ENCODE measurements around the gene DIPK1C. TPM values are rescaled to one million over a fixed set of nuclear protein-coding genes. Genes with fewer than 3 reads are reported as not detected.

Gene DIPK1C
- total RNA-seq, 1 experiment from 2014 or later, result not detected

GRCh38 chr18:74430231-74430630 is 26.9 kb downstream of the DIPK1C start (continued):
- TF ChIP-seq ZBTB33 (IDR thresholded peaks at IDR 0.05; ENCODE audit: extremely low read depth, insufficient replicate concordance, low read length) (no peak), MAX (IDR thresholded peaks at IDR 0.05) (no peak), REST (IDR thresholded peaks at IDR 0.05; ENCODE audit: low read depth) (no peak)

- Histone ChIP-seq H4K20me1 (ENCODE audit: insufficient read depth) (no peaks in the 10 kb centered on the region), H3K27ac (ENCODE audit: low read depth, low read length) (no peak overlapping the region), H3K9me3 (ENCODE audit: control insufficient read depth in 1 of 2, insufficient read depth in 1 of 2, low read depth in 1 of 2, low read length in 2 of 2) (no peaks in the 10 kb centered on the region), H2AFZ (ENCODE audit: low read depth, low read length, poor library complexity, severe bottlenecking) (no peak overlapping the region), H3K36me3 (ENCODE audit: control insufficient read depth in 1 of 2, insufficient read depth in 2 of 2, low read length in 2 of 2) (no peaks in the 10 kb centered on the region), H3K4me2 (ENCODE audit: low read length) (no peak overlapping the region), H3K9me2 (ENCODE audit: insufficient read depth) (no peaks in the 10 kb centered on the region), H3K4me3 (replicated peaks in 1 of 2; ENCODE audit: low read depth in 1 of 2, low read length in 2 of 2) (no peak overlapping the region), H3K9ac (ENCODE audit: low read length) (no peak overlapping the region), H3K79me2 (ENCODE audit: insufficient read depth, low read length) (no peaks in the 10 kb centered on the region), H3K4me1 (ENCODE audit: control insufficient read depth in 1 of 2, insufficient read depth in 2 of 2, low read length in 2 of 2) (no peaks in the 10 kb centered on the region), H3K27me3 (ENCODE audit: insufficient read depth, low read length) (peaks cover 19% of the 10 kb centered on the region; the same call in 1 of the 2 replicates)
- ATAC-seq, result peak; percentile 38; the same call in 1 of the 2 replicates
- CTCF ChIA-PET, result no interaction called here
- POLR2A ChIA-PET, result no interaction called here
- RAD21 ChIA-PET (ENCODE audit: low non-redundant PET in 1 of 2, low total read pairs in 2 of 2, uncharacterized antibody in 2 of 2, unreplicated experiment in 2 of 2), result no interaction called here
- intact Hi-C loops (cut with micrococcal nuclease), result no loop called here
- no peak for DNase-seq (ENCODE audit: low read depth, low spot score)
- BruUV-seq (replicated peaks), result no TSS peak
- TF ChIP-seq ATF3 (IDR thresholded peaks at IDR 0.05) (no peak), EGR1 (IDR thresholded peaks at IDR 0.05; ENCODE audit: low read depth) (no peak), ELF1 (IDR thresholded peaks at IDR 0.05; ENCODE audit: borderline replicate concordance, low read depth) (no peak), ZNF274 (IDR thresholded peaks at IDR 0.05; ENCODE audit: low read depth, low read length) (no peak), CEBPB (IDR thresholded peaks at IDR 0.05; ENCODE audit: low read depth) (no peak), CTCF (IDR thresholded peaks at IDR 0.05 in 2 of 3, conservative IDR thresholded peaks at IDR 0.05 in 1 of 3; ENCODE audit: borderline replicate concordance in 1 of 3, insufficient read depth in 1 of 3, low read depth in 2 of 3, low read length in 2 of 3) (no peak), FOSL1 (IDR thresholded peaks at IDR 0.05; ENCODE audit: low read depth) (no peak), POLR2AphosphoS5 (IDR thresholded peaks at IDR 0.05; ENCODE audit: low read depth, low read length) (no peak), YY1 (IDR thresholded peaks at IDR 0.05; ENCODE audit: extremely low read depth, insufficient replicate concordance, low read depth, low read length) (no peak), RAD21 (IDR thresholded peaks at IDR 0.05; ENCODE audit: low read depth) (no peak)
Measured at GRCh38 chr18:74429096-74429495, 28.0 kb downstream of the DIPK1C start.
